ENCODE results near the gene ACSS1. TPM values are rescaled to one million over a fixed set of nuclear protein-coding genes. Genes with fewer than 3 reads are reported as not detected.

ACSS1 gene
- total RNA-seq, 2 experiments from 2014 or later = 22.9 to 23.9 TPM

GRCh38 chr20:25038103-25038410 is 19.9 kb downstream of the ACSS1 start:
- ChIA-PET CTCF (no interaction called here), POLR2A (no interaction called here)

- POLR2A ChIA-PET = no interaction called here
- CTCF ChIA-PET = no interaction called here
These were observed 20.4 kb downstream of the ACSS1 start for GRCh38 chr20:25037288-25038102.

- CTCF ChIA-PET = interaction anchor here (0.6 to 0.9 kb wide), 2 partner anchors 26 to 28 kb away, joined by 3 read pairs; no protein-coding TSS in a partner anchor
- POLR2A ChIA-PET = no interaction called here
These were observed 21.5 kb downstream of the ACSS1 start for GRCh38 chr20:25036331-25036936.

GRCh38 chr20:25035921-25036320 is 22.0 kb downstream of the ACSS1 start:
- ChIA-PET POLR2A (no interaction called here), CTCF (interaction anchor here (0.9 kb wide), 1 partner anchor 28 kb away, joined by 3 read pairs; no protein-coding TSS in a partner anchor)

GRCh38 chr20:25033924-25034300 is 24.0 kb downstream of the ACSS1 start:
- CTCF ChIA-PET = interaction anchor here (1.0 kb wide), 1 partner anchor 79 kb away, joined by 3 read pairs; no protein-coding TSS in a partner anchor
- POLR2A ChIA-PET = interaction anchor here (1.3 kb wide), 1 partner anchor 25 kb away, joined by 3 read pairs; no protein-coding TSS in a partner anchor

- ChIA-PET POLR2A (interaction anchor here (1.3 kb wide), 1 partner anchor 26 kb away, joined by 3 read pairs; no protein-coding TSS in a partner anchor), CTCF (interaction anchor here (0.7 to 1.0 kb wide), 2 partner anchors 34 to 79 kb away, joined by 3 read pairs; no protein-coding TSS in a partner anchor)
These were observed 24.5 kb downstream of the ACSS1 start for GRCh38 chr20:25033265-25033923.

- CTCF ChIA-PET = interaction anchor here (0.7 to 1.0 kb wide), 2 partner anchors 34 to 78 kb away, joined by 3 read pairs; no protein-coding TSS in a partner anchor
These were observed 25.3 kb downstream of the ACSS1 start for GRCh38 chr20:25032478-25033264.

GRCh38 chr20:25032065-25032477 is 25.9 kb downstream of the ACSS1 start:
- ChIA-PET POLR2A (interaction anchor here (0.5 kb wide), 1 partner anchor 119 kb away, joined by 4 read pairs; no protein-coding TSS in a partner anchor), CTCF (no interaction called here)

More at GRCh38 chr20:25032478-25033264, 25.3 kb downstream of the ACSS1 start:
- POLR2A ChIA-PET = interaction anchor here (1.3 kb wide), 1 partner anchor 27 kb away, joined by 3 read pairs; no protein-coding TSS in a partner anchor

- ChIA-PET POLR2A (no interaction called here), CTCF (no interaction called here)
These were observed 26.7 kb downstream of the ACSS1 start for GRCh38 chr20:25031241-25031640.

- ChIA-PET POLR2A (no interaction called here), CTCF (no interaction called here)
These were observed 27.2 kb downstream of the ACSS1 start for GRCh38 chr20:25030649-25031207.

- ChIA-PET POLR2A (no interaction called here), CTCF (no interaction called here)
These were observed 27.8 kb downstream of the ACSS1 start for GRCh38 chr20:25030007-25030648.

- ChIA-PET CTCF (no interaction called here), POLR2A (no interaction called here)
These were observed 31.8 kb downstream of the ACSS1 start for GRCh38 chr20:25025986-25026605.

- ChIA-PET CTCF (interaction anchor here (1.0 kb wide), 1 partner anchor 31 kb away, joined by 3 read pairs; no protein-coding TSS in a partner anchor), POLR2A (no interaction called here)
These were observed 32.7 kb downstream of the ACSS1 start for GRCh38 chr20:25025091-25025861.

- POLR2A ChIA-PET = no interaction called here
- CTCF ChIA-PET = interaction anchor here (1.0 kb wide), 1 partner anchor 30 kb away, joined by 3 read pairs; no protein-coding TSS in a partner anchor
These were observed 33.8 kb downstream of the ACSS1 start for GRCh38 chr20:25024171-25024570.

- POLR2A ChIA-PET = no interaction called here
- CTCF ChIA-PET = no interaction called here
These were observed 34.6 kb downstream of the ACSS1 start for GRCh38 chr20:25023356-25023755.

- POLR2A ChIA-PET = no interaction called here
- CTCF ChIA-PET = no interaction called here
These were observed 35.3 kb downstream of the ACSS1 start for GRCh38 chr20:25022680-25023079.

GRCh38 chr20:25021336-25021735 is 36.6 kb downstream of the ACSS1 start:
- ChIA-PET POLR2A (no interaction called here), CTCF (no interaction called here)

GRCh38 chr20:25020901-25021301 is 37.0 kb downstream of the ACSS1 start:
- ChIA-PET CTCF (no interaction called here), POLR2A (no interaction called here)
